Liver (tissue), 3 donors: Measurements from ENCODE around the gene UNC13C.

Experiments used
- CTCF ChIP-seq: fragments of 150-350 bp; IDR thresholded peaks from 2 replicates; pipeline ENCODE4 v1.5.1; 2017; ENCODE audit warnings: improper control_type of control experiment, low read depth, low read length; ENCODE audit not compliant: missing input control
- GABPA ChIP-seq, 2 donors: IDR thresholded peaks in 1 of 2; conservative IDR thresholded peaks in 1 of 2; 2 replicates each; pipeline ENCODE4 v1.6.1; 2016; ENCODE audit warnings: antibody characterized with exemption in 2 of 2, mild to moderate bottlenecking in 1 of 2, moderate library complexity in 1 of 2
- JUND ChIP-seq, 2 donors: IDR thresholded peaks; 2 replicates each; pipeline ENCODE4 v1.6.1; 2016; ENCODE audit warnings: antibody characterized with exemption in 2 of 2
- SP1 ChIP-seq: IDR thresholded peaks from 2 replicates; pipeline ENCODE4 v1.6.1; 2018; ENCODE audit warnings: antibody characterized with exemption, mild to moderate bottlenecking
- donor health status: healthy.
- donor health status: healthy.

GRCh38 chr15:54482251-54482650 lies 504.0 kb downstream of the UNC13C start:
- TF ChIP-seq CTCF, result no peak
- no peak for TF ChIP-seq JUND (IDR thresholded peaks at IDR 0.05)
- no peak for TF ChIP-seq GABPA (IDR thresholded peaks at IDR 0.05 in 1 of 2, conservative IDR thresholded peaks at IDR 0.05 in 1 of 2)
- TF ChIP-seq SP1, result no peak
